Amniotic epithelial cell (primary cell): ENCODE measurements around the gene MTFR1L.

ENCODE experiments used
- DNase-seq: peaks from one replicate; pipeline ENCODE4 v3.0.0-alpha.2; 2010; ENCODE audit warnings: low read depth

MTFR1L gene

DNA sequence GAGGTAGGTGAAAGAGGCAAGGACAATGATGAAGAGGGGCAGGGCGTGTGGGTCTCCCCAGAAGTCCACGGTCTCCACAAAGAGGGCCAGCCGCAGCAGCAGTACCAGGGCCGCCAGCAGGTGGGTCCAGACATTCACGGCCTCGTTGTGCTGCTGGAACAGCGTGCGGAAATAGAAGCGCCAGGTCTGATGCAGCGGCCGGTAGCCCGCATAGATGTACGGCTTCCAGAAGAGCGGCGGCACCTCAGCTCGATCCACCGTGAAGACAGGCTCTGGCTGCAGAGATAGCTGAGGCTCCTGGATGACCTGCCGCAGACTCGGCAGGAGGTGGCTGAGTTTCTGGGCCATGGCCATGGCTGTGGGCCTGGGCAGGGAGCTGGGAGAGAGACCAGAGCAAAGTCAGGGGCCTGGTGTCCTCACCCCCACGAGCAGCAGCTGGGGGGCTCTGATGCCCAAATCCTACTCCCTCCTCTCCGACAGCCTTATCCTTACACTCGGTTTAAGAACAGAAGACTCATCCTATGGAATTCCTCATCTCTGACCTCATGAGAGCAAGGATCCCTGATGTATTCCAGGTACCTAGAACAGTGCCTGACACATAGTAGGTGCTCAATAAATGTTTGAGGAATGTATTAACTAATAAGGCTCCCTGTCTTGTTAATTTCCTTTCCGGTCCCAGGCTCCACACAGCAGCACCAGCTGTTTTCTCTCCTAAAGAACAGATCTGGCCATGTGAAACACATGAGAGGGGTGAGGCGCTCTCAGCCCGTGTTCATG, 43.9 kb downstream of the MTFR1L start:
- no peak for DNase-seq

DNA sequence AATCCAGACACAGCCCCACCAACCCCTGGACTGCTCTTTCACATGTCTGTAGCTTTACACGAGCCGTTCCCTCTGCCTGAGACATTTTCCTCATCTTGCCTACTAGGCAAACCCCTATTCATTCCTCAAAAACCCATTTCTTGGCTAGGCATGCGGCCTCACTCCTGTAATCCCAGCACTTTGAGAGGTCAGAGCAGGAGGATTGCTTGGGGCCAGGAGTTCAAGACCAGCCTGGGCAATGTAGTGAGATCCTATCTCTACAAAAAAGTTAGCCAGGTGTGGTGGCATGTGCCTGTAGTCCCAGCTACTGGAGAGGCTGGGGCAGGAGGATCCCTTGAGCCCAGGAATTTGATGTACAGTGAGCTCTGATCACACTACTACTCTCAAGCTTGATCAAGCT, 44.7 kb downstream of the MTFR1L start:
- no peak for DNase-seq

DNA sequence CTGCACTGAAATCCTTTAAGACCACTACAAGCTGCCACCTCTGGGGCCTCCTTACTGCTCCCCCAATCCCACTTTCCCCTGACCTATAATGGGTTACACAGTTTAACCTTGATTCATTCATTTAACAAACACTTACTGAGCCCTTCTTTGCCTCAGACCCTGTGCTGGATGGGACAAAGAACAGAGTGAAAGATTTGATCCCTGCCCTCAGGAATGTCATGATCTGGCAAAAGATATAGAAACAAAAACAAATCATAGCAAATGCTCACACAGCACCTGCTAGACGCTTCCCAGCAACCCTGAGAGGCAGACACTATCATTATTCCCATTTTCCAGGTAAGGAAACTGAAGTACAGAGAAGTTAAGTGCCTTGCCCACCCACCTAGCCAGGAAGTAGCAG, 46.5 kb downstream of the MTFR1L start:
- DNase-seq = no peak

DNA sequence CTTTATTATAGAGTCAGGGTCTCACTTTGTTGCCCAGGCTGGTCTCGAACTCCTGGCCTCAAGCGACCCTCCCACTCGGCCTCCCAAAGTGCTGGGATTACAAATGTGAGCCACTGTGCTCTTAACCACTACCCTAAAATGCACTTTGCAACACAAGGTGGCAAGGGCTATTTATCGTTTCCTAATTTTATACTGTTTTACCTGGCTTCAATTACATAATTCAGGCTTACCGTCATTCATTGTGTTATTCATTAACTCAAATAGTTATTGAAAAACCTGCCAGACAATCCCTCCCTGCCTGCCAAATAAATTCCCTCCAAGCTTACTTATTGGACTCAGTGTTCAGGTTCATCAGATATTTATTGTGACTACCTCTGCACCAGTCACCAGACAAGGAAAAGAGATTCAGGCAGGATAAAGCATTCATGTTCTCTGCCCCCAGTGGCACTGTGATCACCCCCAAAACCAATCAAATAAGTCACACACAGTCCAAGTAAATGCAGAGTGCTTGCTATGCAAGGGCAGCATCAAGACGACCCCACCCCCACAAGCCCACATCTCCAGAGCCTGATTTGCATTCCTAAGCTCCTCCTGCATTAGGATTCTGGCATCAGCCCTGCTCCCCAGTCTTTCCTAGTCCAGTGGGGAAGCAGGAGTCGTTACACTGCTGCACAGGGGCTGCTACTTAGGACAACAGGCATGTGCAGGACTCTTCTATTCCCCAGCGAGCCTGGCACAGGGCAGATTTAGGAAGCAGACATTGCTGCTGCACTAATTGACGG, 47.6 kb downstream of the MTFR1L start:
- no peak for DNase-seq

DNA sequence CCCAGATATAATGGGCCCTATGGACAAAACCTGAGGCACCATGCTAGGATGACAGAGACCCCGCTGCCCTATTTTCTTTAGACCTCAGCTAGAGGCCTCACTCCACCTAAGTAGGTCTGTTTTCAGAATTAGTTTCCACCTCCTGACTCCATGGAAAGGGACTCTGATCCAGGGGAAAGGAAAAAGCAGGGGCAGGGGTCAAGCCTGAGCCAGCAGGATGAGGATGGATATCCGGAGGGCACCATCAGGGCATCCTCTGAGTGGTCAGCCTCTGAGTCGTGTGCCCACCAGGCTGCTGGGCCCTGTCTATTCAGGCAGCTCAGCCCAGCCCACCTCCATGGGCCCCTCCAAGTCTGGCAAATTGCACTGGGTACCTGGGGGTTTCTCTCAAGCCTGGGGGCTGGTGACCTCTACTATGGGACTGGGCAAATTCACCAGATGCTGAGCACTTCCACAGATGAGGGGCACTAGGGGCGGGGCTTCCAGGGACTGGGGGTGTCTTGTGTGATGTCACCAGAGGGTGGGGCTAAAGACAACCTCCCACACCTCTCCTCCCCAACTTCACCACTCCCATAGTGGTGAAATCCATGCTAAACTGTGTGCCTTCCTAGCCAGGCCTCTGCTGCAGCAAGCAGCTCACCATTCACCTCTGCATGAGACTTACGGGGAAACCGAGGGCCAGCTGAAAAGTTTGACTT, 50.3 kb downstream of the MTFR1L start:
- no peak for DNase-seq

DNA sequence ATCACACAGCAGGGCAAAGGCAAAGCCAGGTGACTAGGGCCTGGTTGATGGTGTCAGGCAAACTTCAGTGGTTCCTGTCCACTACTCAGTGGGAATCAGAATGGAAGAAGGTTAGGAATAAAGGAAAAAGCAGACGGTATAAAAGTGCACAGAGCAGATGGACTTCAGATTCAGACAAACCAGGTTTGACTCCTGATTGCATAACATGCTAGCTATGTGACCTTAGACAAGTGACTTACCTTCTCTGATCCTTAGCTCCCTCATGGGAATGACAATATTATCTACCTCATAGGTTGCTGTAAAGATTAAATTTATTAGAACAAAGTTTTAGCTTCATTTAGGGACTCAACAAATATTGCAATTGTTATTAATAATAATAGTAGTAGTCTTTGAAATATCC, 50.9 kb downstream of the MTFR1L start:
- no peak for DNase-seq

DNA sequence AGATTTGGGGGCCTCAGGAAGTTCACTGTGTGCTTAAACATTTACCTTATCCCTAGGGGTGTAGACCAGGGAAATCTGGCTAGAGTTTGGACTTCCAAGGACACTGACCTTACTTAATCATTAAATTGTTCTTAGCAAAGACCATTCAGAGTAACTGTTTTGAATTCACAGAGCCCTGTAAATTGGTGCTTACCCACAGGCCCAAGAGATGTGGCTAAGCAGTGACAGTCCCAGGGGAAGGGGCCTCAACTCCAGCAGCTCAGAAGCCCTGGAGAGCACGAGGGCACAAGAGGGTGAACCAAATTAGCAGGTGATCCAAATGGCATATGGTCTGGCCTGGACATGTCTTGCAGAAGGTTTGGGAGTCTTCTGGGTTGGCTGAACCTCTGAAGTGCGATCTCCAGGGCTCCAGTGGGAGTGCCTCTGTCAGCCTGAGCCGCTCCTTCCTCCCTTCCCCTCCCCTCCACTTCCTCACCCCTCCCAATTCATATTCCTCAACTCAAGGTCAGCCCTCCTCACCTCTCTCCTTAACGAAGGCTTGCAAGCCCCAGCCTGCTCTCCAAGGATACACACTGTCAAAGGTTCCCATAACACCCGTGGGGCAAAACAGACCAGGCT, 51.4 kb downstream of the MTFR1L start:
- DNase-seq = no peak

DNA sequence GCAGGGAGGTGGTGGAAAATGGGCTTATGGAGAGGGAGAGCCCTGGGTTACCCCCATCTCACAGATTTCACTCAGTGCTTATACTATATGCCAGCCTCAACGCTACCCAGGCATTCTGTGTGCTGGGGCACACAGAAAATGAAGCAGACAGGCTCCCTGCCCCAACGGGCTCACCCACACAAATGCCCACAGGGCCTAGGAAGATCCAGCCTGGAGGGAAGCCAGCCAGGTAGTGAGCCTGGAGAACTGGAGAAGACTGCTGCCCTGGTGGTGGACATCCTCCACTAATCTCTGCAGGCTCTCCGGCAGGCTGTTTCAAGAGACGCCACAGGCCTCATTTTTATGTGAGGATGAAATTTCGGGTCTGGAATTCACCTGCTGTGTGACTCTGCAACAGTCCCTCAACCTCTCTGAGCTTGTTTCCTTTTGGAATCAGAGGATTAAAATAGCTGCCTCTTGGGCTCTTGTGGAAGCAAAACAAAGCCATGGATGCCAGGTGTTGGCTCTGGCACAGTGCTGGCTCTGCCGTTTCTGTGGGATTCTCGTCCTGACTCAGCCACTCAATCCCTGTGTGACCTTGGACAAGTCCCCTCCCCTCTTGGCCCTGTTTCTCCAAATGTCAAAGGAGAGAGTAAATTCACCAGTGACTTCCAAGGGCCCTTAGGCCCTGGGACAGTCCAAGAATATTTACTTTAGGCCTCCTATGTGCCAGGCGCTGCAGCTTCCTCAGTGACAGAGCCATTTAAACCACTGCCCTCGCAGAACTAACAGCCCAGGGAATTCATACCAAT, 52.1 kb downstream of the MTFR1L start:
- no peak for DNase-seq

DNA sequence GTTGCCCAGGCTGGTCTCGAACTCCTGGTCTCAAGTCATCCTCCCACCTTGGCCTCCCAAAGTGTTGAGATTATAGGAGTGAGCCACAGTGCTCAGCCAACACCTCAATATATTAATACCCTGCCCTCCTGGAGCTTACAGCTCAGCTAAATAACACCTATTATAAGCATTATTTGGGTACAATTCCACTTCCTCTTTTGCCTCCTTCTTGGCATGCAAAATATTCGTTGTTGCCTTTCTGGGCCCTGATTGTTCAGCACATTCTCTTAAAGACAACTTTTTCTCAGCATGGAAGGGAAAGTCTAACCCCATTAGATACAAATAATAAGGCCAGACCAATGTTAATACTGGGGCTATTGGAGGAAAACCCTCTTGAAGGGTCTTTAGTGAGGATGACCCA, 53.0 kb downstream of the MTFR1L start:
- no peak for DNase-seq

DNA sequence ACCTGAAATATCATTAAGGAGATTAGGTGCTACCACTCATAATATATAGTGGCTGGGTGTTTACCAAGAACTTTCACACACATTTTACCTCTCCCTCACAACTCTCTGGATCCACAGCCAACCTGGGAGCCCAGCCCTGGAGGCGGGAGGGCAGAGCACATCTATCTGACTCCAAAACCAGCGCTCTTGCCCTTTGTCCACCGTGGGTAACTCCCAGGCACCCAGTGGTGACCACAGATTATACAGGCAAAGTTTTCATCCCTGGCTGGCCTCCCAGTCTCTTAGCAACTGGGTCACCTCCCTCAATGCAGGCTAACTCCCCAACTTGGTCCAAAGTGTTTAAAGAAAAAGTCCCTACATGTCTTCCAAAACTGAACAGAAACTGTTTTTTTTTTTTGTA, 53.4 kb downstream of the MTFR1L start:
- DNase-seq = no peak

DNA sequence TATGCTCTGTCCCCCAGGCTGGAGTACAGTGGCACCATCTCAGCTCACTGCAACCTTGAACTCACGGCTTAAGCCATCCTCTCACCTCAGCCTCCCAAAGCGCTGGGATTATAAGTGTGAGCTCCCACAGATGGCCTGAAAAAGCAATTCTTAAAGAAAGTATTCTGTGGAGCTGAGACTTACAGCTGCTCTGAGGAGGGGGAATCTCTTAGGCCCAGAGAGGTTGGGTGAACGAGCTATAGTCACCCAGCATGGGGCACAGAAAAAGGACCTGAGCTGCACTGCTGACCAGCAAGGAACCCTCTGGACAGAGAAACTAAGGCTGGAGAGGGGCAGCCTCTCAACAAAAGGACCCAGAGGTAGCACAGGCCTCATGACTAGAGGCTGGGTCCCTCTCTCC, 54.5 kb downstream of the MTFR1L start:
- DNase-seq = no peak

DNA sequence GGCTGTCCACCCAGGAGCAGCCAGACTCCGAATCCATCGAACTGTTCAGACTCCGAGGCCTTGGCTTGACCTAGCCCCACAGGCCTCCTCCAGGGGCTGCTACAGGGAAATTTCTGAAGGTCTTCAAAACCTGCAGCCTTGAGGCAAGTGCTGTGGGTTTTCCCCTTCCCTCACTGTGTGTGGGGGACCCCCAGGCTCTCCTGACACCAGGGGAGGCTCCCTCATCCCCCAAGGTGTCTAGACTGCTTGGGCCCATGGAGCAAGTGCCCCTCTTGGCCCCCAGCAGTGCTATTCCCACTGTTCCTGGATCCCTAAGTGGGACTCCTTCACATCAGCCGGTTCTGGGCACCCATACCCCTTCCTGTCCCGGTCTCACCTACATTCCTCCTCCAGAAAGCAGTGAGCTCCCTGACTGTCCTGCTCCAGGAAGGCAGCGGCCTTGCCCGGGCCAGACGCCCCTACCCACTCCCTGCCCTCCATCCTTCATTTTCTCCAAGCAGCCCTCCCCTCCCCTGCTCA, 54.9 kb downstream of the MTFR1L start:
- DNase-seq = no peak

DNA sequence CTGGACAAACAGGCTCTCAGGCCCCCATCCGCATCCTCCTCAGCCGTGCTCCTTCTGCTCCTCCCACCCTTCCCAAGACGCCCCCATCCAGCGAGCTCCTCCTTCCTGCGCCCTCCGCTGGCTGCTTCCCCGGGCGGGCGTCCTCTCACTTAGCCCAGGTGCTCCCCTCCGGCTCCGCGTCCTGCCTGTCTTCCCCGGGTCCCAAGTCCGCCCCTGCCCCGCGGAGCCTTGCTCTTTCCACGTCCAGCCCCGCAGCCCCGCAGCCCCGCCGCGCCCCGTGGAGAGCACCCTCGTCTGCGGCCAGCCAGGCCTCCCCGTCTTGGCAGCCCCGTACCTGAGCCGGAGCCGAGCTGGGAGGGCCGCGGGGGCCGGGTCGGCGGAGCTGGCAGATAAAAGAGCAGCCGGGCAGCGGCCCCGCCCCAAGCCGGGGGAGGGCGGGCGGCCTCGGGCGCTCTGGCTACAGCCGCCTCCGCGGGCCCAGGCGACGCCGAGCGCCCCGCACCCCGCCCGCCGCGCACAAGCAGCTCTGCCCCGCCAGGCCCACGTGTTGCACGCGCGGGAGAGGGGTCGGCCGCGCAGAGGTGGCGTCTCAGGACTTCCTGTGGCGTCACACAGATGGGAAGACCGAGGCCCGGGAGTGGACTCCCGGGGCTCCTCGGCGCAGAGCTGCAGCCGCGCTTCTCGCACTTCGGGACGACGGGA, 55.6 kb downstream of the MTFR1L start, which contains the start of gene PAQR7:
PAQR7 (minus strand) TSS at position 555 of the 702 bp plus-strand sequence. CDS start 11,869 bp downstream, outside the sequence.
- peak; percentile 60 for DNase-seq

DNA sequence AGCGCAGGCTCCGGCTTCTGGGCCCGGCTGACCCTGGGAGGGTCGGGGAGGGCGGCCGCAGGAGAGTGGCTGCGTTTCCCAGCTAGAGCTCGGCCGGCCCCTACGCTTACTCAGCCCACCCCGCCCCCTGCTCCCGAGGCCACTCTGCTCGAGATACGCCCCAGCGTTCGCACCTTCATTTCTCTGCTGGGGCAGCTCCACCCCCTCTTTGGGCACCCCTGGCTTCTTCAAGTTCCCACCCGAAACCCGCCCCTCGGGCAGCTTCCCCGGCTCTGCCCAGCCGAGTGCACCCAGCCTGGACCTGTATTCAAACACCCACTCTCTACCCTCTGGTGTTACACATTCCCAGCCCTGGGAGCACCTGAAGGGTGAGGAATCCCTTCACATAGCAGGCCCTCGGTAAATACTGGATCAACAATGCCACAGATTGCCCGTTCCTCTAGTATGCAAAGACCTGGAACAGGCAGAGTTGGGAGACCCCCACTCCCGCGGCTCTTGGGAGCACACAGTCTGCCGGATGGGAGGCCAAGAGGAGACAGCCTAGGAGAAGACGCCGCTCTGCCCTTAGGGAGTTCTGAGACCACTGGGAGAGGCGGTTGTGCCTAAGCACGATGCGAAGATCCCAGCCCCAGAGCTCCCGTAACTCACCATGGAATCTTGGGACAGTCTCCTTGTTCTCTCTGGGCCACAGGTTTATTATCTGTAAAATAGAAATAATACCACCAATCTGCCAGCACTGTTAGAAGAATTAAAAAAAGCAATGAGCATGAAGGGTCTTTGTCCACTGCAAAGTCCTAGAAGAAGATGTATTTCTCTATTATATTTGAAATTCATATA, 56.3 kb downstream of the MTFR1L start:
- no peak for DNase-seq

DNA sequence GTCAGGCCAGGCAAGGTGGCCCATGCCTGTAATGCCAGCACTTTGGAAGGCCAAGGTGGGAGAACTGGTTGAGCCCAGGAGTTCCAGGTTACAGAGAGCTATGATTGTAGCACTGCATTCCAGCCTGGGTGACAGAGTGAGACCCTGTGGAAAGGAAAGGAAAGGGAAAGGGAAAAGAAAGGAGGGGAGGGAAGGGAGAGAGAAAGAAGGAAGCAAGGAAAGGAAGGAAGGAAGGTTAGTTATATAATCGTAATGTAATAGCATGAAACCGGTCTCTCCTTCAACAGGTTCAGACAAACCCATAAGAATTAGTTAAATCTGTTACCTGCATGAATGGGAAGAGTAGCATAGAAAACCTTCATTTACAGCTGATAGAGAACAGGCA, 56.9 kb downstream of the MTFR1L start:
- DNase-seq = no peak

DNA sequence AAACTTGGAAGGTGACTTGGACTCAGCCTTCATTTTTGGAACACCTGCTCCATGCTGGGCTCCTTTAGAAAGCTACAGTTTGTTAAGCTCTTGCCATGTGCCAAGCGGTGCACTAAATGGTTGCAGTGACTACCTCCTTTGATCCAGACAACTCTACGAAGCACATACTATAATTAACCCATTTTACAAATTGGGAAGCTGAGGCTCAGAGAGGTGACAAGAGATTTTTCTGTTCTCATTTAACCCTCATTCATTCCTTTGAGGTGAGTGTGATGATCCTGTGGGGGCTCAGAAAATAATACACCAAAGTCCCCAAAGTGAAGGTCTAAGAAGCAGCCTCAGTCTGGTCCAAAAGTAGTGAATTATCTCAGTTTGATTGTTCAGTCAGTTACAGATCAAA, 57.4 kb downstream of the MTFR1L start:
- no peak for DNase-seq

DNA sequence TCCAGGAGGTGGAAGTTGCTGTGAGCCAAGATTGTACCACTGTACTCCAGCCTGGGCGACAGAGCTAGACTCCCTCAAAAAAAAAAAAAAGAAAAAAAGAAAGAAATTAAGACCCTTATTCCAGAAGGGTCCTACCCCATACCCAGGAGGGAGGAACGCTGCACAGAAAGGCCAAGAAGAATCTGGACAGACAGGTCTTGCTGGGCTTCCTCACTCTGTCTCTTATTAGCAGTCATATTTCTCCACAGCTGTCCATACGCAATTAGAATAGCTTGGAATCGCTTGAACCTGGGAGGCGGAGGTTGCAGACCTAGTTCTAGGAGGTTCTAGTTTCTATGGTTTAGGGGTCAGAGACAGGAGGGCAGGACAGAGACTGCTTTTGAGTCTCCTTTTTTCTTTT, 58.9 kb downstream of the MTFR1L start:
- DNase-seq = no peak

DNA sequence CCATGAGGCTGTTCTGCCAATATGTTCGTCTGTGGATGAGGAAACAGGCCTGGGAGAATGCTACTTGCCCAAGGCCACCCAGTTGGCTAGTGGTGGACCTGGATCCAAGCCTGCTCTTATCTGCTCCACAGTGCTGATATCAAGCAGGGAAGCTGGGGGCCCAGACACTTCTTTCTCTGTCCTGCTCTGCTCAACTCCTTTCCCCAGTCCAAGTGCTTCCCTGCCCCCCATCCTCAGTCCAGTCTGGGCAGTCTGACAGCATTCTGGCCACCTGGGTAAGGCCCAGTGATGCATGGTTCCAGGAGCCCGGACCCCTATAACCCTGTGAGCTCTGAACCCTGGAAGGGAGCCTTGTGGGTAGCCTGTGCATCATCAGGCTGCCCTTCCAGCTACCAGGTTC, 59.9 kb downstream of the MTFR1L start:
- DNase-seq = peak; percentile 87

DNA sequence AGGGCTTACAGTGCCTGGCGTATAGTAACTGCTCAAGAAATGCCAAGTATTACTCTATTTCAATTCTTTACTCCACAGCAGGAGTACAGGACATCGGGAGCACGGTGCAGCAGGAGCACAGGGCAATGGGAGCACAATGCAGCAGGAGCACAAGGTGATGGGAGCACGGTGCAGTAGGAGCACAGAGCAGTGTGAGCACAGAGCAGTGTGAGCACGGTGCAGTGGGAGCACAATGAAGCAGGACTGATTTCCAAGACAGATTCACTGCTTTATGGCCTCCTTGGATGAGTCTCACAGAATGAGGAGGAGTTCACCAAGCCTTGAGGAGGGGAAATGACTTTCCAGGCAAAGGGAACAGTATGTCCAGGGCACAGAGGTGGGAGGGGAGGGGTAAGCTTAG, 60.8 kb downstream of the MTFR1L start:
- DNase-seq = no peak

DNA sequence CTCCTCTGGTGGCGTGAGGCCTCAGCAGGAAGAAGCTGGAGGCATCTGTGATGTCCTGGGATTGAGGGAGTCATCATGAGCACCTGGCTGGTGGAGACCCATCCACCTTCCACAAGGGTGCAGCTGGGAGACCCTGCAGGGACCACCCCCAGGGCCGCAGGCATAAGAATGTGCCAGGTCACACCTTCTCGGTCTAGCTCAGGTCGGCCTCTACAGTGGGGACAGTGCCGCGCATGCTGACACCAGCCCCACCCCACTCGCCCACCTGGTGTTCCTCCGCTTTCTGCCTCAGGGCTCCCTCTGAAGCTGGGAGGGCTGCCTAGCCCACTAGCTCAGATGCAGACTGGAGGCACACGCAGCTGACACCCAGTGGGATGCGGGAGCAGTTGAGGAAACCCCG, 61.5 kb downstream of the MTFR1L start:
- no peak for DNase-seq
